ENCODE data around the gene EIF4EBP2.

DNA sequence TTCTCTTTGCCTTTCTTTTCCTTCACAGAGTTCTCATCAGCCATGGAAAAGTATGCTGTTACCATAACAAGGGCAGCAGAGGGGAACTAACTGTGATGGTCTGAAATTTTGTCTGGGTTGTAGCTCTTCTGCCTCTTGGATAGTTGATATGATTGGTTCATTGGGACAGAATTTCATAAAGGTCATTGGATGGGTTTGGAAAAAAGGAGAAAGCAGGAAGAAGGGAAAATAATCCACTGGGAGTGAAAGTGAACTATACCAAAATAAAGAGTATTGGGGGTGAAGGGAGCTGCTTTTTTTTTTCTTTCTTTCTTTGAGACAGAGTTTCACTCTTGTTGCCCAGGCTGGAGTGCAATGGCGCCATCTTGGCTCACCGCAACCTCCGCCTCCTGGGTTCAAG, 5.8 kb downstream of the EIF4EBP2 start:
- no peak for TF ChIP-seq POLR2A (IDR thresholded peaks at IDR 0.05)
- TF ChIP-seq, protein P1, sequence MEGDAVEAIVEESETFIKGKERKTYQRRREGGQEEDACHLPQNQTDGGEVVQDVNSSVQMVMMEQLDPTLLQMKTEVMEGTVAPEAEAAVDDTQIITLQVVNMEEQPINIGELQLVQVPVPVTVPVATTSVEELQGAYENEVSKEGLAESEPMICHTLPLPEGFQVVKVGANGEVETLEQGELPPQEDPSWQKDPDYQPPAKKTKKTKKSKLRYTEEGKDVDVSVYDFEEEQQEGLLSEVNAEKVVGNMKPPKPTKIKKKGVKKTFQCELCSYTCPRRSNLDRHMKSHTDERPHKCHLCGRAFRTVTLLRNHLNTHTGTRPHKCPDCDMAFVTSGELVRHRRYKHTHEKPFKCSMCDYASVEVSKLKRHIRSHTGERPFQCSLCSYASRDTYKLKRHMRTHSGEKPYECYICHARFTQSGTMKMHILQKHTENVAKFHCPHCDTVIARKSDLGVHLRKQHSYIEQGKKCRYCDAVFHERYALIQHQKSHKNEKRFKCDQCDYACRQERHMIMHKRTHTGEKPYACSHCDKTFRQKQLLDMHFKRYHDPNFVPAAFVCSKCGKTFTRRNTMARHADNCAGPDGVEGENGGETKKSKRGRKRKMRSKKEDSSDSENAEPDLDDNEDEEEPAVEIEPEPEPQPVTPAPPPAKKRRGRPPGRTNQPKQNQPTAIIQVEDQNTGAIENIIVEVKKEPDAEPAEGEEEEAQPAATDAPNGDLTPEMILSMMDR (IDR thresholded peaks at IDR 0.05): no peak
